CD4-positive, alpha-beta T cell treated with Interleukin-15 for 1 hour (primary cell): ENCODE measurements around the gene PAK5.

ENCODE experiments used
- DNase-seq: peaks from one replicate; pipeline ENCODE4 v3.0.0-alpha.2; 2020

PAK5 gene

DNA sequence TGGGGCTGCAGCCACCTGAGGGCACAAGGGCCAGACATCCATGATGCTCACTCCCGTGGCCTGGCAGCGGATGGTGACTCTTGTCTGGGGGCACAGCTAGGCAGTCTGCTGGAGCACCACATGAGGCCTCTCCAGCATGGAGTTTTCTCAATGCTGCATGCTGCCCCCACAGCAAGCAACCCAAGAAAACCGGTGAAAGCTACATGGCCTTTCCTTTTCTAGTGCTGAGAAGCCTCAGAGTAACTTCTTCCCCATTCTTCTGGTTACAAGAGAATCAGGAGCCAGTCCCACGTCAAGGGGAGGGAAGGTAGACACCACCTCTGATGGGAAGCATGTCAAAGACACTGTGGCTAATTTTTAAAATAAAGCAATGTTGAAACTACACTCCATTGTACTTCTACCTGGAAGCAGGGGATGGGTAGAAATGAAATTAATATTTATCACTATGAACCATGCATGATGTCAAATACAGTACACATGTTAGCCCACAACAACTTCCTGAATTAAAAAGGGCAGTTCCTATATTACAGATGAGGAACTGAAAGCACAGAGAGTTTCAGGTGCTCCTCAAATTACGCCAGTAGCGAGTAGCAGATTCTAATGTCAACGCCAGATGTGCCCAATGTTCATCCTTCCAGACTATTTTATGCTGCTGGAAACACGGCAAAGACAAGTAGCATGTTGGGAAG, 223.0 kb downstream of the PAK5 start:
- DNase-seq, result no peak

DNA sequence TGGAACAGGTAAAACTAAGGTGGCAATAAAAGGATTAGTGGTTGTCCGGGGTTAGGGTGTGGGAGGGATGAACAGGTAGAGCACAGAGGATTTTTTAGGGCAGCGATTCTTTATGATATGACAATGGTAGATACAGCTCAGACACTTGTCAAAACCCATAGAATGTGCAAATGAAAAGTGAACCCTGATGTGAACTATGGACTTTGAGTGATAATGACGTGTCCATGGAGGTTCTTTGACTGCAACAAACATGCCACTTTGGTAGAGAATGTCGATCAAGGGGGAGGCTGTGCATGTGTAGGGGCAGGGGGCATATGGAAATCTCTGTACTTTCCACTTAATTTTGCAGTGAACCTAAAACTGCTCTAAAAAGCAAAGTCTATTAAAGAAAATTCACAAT, 223.8 kb downstream of the PAK5 start:
- no peak for DNase-seq

DNA sequence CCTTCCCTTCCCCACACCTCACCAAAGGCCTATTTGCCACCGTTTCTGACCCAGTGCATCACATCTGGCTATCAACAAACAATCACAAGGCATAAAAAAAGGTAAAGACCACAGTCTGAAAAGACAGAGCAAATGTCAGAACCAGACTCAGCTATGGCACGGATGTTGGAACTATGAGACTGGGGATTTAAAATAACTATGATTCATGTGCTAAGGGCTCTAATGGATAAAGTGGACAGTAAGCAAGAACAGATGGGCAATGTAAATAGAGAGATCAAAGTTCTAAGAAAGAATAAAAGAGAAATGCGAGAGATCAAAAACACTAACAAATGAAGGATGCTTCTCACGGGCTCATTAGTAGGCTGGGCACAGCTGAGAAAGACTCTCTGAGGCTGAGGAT, 225.0 kb downstream of the PAK5 start:
- DNase-seq, result no peak

DNA sequence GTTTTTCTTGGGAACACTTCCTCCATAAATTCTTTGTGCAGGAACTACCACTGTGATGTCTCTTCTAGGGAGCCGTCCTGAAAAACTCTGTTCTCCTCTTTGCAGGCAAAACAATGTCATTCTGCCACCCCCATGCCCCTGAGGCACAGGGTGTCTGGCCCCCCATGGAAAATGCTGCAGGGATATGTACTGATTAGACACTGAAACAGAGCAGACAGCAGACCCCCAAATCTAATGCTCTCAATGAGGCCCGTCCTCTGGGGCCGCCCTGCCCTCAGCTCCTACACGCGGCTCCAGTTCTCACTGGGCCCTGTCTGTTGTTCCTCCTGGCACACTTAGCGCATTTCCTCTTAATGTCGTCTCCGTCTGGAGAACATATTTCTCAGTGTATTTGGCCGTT, 227.0 kb downstream of the PAK5 start:
- no peak for DNase-seq

DNA sequence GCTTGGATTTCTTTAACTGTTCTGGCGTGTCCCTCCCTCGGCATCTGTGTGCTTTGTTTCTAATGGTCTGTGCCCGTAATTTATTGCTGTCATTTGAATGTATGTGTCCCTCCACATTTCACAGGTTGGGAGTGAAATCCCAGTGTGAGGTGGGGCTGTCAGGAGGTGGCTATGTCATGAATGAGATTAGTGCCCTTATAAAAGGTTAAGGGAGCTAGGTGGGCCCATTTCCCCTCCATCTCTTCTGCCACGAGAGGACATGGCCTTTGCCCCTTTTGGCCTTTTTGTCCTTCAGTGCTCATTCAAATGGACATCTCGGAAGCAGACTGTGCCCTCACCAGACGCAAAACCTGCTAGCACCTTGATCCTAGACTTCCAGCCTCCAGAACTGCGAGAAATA, 228.2 kb downstream of the PAK5 start:
- DNase-seq, result no peak

DNA sequence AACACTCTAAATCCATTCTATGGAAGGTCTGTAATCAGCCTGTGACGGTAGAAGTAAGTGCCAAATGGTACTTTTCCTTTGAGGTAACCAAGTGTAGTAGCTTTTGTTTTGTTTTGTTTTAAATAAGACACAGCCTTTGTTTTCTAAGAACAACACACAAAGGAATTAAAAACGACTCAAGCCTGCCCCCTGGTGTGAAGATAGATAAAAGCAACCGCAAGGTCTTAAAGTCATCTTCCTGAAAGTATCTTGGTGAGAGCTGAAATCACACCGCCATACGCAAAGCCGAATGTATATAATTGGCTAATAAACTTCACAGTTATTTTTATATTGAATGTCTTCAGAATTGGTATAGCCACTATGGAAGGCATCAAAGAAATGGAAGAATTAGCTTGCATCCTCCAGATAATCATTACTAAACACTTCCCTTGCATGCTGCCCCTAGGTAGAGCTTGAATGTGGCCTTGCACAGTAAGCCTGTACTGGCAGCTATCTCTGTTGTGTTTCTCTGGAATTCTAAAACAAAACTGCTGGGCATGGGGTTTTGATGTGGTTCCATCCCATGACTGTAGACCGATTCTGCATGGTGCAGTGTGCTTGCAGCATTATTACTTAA, 228.9 kb downstream of the PAK5 start:
- peak; percentile 25 for DNase-seq

DNA sequence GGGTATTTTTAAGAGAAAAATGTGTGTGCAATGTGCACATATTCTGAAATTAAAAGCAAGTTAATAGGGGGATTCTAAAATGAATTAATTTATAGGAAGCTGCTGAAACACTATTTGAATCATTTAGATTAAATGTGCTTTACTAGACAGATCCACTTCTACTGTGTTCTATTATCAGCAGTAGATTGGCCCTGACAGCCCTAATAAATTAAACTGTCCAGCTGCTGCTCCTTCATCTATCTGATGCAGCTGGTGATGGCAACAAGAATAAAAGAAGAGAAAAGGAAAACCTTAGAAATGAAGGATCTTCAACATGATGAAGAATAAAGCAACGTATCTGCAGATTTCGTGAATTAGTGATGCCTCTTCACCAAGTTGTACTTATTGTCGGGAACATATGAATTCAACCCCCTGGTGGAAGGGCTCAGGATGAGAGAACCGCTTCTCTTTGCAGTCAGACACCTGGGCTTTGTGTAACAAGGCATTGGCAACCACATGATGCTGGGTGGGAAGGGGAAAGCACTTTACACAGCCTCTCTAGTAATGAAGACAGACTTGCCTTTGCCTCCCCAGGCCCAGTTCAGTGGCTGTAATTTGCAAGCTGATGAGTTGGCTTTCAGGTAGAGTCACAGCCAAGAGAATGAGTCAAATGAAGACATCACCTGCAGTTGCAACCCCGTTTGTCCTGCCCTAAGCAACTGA, 230.1 kb downstream of the PAK5 start:
- no peak for DNase-seq

DNA sequence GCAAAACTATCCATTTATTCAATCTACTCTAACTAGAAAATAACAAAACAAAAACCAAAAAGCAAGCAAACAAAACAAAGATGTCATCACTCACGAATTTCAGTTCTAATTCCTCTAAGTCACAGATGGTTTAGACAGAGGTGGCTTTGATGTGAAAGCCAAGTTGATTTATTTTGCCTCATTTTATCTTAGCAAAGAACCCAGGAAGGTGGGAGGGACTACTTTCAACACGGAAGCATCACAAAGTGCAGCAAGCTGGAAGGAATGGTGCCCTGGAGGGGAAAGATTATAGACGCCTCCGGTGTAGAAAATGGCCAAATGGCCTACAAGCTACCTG, 236.1 kb downstream of the PAK5 start:
- no peak for DNase-seq

DNA sequence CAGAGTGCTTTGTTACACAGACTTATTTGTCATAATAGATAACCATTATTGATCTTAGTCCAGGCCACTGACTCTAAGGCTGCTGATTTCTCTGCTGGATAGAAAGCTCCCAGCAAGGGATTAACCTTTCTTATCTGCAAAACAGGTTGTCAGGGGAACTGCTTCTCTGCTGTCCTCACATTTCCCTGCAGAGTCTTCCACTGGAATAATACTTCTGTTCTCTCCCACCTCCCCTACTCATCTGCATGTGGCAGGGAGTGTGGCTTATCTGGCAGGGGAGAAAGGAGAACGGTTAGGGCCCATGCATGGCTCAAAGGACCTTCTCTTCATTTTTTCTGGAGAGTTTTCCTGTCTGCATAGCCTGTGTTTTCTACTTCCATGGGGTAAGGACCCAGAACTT, 238.3 kb downstream of the PAK5 start:
- no peak for DNase-seq

DNA sequence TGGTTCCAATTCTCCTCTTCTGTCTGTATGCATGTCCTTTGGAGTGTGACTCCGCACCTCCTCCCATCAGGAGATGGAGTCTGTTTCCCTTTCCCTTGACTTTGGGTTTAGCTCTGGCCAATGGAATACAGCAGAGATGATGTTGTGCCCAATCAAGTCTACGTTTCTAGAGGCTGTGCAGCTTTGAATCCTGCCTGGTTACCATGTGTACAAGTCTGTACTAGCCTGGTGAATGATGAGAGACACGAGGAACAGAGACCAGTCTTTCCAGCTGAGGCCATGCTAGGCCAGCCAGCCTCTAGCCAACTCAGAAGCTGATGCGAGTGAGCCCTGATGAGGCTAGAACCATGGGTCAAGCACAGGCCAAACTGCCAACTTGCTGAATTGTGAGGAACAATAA, 241.3 kb downstream of the PAK5 start:
- DNase-seq, result no peak

DNA sequence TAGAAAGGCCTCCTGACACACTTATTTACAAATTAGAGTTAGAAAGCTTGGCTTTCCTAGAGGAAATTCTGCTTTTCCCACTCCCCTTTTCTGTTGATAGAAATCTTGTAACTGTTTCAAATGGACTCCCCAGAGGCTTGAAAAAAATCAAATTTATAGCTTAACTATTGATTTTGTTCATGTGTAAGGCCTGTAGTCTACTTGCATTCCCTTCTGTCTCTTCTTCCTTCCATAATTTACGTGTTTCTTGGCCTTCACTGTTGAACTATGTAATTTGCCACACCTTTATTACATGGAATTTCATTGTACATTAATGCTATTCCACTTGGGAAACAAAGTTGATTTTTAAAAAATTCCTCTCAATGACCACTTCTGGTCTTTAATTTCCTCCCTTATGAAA, 243.1 kb downstream of the PAK5 start:
- no peak for DNase-seq

DNA sequence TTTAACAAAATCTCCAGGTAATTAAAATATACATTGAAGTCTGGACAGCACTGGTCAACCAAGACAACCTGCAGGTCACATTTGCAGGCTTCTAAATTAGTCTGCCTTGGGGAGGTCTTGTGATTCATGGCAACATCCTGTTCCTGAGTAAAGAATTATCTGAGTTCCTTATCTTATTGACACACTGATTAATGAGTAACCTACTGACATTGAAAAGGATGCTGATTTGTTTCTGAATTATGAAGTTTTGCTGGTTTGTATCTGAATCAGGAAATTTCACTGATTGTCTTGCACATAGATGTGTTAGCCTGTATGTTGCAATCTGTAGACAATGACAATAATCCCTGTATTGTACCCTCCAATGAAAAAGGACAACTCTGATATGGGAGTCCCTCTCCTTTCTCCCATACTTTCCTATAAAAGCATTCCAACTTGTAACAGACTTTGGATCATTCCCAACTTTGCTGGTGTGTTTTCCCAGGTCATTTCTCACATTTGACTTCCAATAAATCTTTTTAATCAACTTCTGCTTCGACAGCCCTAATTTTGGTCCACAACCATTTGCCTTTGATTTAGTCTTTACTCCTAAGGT, 244.5 kb downstream of the PAK5 start:
- DNase-seq, result no peak

DNA sequence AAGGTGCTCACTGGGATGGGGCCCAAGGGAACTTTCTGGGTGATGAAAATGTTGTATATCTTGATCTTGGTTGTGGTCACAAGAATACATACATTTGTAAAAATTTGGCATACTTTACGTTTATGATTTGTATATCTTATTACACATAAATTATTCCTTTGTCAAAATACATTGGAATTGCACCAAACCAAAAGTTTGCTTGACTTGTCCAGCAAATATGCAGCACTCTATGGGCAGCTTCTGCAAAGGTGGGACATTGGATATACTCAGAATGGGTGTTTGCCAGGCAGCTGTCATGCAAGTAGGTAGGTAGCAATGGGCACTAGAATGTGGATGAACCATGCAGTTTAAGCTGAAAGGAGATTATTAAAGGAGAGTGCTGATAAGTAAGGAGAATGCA, 246.5 kb downstream of the PAK5 start:
- no peak for DNase-seq

DNA sequence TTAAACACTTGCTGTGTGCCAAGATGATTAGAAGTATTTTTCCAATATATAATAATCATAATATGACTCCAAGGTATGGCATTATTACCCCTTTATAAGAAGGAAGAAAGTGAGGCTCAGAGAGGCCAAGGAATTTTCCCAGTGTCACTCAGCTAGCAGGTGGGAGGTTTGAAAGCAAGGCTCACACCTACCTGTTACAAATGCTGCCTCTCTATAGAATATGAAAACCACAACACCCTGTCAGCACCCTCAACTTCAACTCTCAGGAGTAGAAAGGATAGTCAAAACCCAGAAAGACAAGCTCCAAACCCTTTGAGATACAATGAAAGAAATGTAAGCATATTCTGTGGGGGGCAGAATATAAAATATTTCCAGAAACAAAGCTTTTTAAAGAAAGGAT, 247.8 kb downstream of the PAK5 start:
- DNase-seq, result no peak

DNA sequence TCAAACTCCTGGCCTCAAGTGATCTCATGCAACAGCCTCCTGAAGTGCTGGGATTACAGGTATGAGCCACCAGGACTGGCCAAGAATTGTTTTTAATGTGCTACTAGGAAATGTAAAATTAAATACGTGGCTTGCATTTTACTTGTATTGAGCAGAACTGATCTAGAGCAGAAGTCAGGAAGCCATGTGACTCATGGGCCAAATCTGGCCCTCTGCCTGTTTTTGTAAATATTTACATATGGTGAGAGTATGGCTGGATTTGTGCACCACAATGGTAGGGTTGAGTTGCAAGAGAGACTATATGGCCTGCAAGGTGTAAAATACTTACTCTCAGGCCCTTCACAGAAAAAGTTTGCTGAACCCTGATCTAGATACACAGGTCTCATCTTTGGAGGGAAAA, 248.7 kb downstream of the PAK5 start:
- no peak for DNase-seq

DNA sequence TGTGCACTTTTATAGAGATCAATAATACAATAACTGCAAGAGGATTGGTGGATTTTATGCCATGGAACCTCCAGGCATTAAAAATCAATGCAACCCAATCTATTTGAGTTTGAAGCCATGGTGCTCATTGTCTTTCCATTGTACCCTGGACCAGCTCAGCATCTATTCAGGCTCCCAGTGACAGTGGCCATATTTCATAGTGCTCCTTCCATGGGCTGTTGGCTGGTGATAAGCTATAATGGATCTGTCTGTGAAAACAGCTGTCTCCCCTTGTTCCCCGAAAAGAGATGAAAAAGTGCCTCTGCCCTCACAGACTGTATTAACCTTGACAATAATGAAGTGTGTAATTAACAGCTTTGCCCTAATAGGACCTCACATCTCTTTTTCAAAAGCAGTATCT, 250.2 kb downstream of the PAK5 start:
- no peak for DNase-seq

DNA sequence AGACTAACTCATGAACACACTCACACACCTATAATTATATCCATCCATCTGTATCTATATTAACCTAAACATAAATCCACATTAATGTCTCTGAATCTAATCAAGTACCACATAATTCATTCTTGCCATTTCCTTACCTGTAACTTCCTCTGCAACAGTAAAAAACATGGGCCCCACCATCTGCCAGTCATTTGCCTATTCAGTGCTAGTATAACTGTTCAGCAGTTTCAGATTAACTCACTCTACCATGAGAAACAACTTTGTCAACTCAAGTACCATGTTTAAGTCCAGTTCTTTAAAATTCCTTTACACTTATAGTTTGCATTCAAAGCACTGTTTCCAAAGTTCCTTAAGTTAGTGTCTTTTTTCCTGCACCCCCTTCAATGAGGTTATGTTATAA, 255.7 kb downstream of the PAK5 start:
- no peak for DNase-seq

DNA sequence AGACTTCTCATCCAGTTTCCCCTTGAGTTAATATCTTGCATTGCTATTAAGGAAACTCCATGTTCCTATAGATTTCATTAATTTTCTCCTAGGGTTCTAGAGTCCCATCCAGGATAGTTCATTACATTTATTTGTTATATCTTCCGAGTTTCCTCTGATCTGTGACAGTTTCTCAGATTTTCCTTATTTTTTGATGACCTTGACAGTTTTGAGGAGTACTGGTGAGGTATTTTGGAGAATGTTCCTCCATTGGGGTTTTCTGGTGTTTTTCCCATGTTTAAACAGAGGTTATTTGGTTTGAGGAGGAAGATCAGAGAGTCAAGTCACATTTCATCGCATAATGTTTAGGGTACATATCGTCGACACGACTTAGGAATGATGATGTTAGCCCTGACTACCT, 256.7 kb downstream of the PAK5 start:
- DNase-seq, result no peak

DNA sequence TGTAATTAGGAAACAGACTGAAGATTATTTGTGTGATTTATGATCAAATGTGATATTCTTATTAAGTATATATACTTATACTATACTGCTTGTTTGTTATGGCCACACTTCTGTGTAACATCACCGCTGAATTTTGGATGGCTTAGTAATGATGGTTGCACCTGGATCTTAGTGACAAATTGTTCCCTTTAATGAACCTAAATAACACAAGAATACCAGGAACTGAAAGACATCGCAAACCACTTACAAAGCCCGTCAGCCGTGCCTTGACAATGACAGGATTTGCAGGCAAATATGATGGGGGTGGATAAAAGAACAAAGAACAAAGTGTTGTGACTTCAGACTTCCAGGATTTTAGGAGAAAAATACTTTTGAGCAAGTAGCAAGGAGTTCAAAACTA, 257.4 kb downstream of the PAK5 start:
- DNase-seq, result no peak

DNA sequence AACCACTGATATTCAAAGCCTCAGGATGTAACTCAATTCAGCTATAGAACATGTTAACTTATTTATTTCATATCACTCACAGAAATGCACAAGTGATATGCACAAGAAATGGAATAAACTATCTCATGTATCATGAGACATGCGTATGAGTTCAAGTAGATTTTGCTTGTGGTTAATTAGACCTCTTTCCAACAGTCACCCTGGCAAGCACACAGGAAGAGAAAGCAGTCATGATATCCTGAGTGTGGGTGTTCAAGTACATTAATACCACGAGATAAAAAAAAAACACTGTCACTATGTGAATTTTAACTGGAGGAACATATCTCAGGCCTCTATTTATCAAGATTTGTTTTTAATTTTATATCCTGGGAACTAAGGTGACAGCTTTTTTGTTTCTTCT, 260.3 kb downstream of the PAK5 start:
- no peak for DNase-seq

DNA sequence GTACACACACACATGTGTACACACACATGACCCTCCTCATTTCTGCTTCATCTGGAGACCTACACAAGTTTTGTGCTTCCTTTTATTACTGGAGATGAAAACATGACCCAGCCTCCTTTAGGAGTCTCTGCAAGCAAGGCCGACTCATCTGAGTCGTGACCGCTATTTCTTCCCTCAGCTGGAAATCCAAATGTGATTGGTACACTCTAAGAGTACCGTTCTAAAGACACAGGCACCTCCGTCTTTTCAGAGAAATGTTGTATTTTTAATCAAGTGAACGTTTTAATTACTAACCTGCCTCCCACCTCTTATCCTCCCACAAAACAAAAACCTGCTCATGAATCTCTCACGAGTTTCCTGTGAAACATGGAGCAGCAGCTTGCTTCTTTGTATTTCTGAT, 261.5 kb downstream of the PAK5 start:
- no peak for DNase-seq

DNA sequence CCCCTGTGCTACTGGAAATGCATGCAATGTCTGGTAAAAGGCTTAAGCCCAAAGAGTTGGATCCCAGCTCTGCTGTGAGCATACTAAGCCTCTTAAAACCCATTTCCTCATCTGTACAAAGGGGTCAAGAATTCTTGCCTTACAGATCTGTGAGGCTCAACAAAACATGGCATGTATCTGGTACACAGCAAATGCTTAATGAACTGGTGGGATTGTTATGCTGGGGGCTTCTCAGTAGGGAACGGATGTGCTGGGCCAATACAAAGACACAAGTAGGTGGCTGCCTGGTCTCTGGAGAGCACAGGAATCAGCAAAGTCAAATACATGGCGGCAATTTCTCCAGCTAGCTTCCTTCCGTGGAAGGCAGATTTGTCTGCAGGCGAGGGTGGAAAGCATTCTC, 262.2 kb downstream of the PAK5 start:
- DNase-seq, result no peak

DNA sequence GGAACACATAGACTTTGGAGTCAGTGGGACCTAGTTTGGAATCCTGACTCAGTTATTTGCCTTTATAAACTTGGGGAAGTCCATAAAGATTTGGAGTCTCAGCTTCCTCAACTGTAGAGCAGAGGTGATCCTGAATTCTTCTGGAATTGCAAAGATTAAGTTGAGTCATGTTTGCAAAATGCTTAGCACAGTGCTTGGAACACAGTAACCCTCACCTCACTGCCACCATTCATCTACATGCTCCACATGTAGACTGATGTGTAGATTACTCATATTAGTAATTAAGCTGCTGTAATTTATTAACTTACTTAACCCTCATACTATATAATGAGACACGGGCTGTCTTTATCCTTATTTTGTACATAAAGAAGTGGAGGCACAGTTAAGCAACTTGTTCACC, 263.0 kb downstream of the PAK5 start:
- DNase-seq, result no peak

DNA sequence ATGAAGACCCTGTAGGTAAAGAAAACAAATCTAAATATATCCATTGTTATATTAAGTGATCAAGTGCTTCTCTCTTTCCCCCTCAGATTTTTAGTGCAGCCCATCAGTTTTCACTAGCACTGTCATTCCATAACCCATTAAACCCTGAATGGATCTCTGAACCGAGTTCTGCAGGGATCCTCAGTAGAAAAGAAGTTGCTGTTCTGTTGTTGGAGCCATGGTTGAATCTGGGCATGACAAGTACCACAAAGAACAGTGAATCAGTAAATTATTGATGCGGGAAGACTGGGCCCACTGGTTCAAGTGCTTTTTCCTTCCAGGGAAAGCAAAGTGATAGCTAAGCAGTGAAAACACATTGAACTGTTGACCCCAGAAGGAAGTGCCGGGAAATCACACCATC, 264.1 kb downstream of the PAK5 start:
- DNase-seq, result no peak
